GM19467 (cell line): Measurements from ENCODE around the gene SETBP1.

ENCODE experiments used
- ATAC-seq: cut with Tn5 transposase; IDR thresholded peaks from one replicate; pipeline ENCODE4 v1.9.1; 2021; ENCODE audit warnings: mild to moderate bottlenecking, moderate library complexity; ENCODE audit not compliant: unreplicated experiment

SETBP1 gene

DNA sequence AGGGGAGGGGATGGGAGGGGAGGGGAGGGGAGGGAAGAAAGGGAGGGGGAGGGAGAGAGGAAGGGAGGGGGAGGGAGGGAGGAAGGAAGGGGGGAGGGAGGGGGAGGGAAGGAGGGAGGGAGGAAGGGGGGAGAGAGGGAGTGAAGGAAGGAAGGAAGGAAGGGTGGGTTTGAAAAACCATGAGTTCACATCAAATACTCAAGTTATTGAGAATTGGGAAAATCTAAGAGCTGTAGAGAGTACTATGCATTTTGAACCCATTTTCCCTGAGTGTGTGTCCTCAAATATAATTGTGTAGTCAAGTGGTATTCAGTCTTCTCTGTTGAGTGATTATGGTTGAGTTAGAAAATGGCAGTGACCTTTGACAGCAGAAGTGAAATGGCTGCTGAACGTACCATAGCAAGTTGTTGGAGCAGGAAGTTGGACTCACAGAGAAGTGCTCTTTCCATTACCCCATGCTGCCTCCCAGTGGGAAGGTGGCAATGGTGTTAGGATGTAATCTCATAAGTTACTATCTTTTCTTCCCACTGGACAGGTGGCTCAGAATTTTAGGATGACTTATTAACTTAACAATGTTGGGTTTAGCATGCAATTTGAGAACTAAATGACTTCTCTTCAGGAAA is 214.6 kb downstream of the SETBP1 start:
- no peak for ATAC-seq

DNA sequence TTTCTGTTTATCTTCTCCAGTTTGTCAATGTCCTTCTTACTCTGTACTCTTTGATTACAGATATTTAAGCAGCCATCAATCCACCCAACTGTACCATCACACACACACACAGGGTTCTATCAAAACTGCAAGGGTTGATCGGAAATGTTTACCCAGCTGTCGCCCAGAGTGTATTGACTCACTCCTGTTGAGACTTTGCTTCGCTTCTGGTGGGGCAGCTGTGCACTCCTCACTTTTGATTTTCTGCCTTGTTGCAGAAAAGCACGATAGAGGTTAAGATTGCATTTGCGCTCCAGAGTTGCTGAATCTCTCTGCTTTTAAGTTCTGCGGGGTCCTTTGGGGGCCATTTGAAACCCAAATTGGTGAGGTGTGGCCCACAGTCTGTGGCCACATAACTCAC is 216.2 kb downstream of the SETBP1 start:
- ATAC-seq = no peak

DNA sequence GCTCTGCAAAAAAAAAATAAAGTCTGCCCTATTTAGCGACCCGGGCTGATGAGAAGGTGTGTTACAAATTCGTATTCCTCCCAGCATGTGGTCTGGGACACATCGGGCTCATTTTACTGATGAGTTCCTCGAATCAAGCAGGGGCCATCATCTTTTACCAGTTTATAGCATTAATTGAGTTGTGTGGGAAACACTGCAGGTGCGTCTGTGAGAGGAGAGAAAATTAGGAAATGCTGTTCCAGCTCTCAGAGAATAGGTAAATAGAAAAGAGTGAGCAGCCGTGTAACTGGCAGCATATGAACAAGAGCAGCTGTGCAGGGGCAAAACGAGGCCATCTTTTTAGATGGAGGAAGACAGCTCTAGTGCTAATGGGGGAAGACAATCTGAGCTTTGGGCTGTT is 216.7 kb downstream of the SETBP1 start:
- no peak for ATAC-seq

DNA sequence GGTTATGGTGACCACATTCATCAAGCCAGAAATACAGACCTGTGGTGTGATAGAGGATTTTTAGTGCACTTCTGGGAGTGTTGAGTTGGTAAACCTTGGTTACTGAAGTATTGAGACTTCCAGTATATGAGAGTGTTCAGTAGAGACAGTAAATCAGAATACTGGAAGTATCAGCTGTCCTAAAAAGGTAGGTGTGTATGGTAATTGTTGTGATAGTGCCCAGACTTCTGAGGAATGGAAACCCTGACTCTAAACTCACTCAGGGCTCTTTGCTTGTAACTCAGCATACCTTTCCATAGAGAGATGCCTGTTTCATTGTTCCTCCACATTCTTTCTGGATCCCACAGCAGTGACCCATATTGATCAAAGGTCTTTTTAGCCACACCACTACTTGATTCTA is 217.1 kb downstream of the SETBP1 start:
- ATAC-seq = no peak

DNA sequence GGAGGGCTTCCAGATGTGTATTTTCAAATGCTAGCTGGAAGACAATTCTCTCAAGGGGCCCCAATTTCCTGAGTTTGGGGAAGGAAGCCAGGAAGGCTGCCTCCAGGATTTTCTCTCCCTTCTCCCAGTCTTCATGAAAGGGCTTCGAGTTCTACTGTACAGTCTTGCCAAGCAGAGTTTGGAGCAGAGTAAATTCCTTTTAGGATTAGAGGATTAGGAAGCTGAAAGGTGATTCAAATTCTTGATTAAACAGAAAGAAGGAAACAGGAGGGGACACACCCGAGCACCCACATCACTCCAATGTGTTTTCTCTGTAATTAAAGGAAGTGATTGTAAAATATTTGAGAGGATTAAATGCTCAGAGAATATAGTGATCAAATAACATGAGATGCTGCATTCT is 217.8 kb downstream of the SETBP1 start:
- no peak for ATAC-seq

DNA sequence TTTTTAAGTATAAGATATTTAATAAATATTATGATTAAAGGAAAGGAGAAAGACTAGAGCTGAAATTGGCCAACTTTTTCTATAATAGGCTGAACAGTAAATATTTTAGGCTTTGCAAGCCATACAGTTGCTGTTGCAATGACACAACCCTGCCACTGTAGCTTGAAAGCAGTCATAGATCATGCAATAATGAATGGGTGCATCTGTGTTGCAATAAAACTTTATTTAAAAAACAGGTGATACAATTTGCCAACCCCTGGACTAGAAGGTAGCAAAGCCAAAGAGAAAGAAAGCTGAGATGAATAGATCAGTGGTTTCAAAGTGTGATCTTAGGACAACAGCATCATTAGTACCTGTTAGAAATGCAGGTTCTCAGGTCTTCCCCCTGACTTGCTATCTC is 219.1 kb downstream of the SETBP1 start:
- ATAC-seq = no peak

DNA sequence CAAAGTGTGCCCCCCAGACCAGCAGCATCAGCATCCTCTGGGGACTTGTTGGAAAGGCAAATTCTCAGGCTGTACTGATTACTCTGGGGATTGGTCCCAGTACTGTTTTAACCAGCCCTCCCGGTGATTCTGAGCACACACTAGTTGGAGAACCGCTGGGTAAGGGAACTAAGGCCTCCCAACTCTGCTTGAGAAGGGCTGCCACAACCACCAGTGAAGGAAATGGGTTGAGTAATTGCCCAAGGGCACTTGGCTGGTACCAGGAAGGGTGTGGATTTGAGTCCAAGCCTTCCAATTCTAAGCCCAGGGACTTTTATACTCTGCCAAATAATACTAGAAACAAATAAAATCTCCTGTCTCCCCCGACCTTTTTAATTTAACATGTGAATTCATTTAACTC is 219.9 kb downstream of the SETBP1 start:
- ATAC-seq = no peak

DNA sequence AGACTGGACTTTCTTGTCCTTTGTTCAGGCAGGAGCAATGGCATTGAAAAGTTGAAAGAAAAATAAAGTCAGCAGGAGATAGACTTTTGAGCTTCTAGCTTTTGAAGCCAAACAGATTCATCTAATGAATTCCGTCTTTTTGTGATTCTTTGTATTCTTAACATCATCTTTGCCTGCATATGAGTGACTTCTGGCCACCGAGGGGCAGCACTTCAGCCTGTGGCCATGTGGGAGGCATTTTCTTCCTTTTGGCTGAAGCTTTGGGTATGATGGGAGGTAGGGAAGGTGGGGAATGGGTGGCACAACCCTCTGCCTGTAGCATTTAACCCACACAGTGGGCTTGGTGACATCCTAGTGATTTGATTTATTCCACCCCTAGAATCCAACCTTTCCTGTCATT is 220.6 kb downstream of the SETBP1 start:
- no peak for ATAC-seq

DNA sequence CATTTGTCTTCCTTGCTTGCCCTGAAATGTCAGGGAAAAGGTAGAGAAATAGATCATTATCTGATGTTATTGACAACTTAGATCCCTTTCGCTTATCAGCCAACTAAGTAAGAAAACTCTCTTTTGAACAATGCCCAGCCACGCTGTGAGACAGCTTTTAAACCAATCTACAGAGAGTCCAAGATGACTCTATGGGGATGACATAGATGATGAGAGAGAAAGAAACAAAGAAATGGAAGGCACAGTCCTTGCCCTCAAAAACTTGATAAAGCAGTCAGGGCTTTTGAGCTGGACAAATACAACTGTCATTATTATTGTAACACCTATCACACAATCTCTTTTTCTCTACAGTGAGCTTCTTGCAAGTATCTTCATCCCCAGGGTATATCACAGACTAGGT is 222.6 kb downstream of the SETBP1 start:
- no peak for ATAC-seq

DNA sequence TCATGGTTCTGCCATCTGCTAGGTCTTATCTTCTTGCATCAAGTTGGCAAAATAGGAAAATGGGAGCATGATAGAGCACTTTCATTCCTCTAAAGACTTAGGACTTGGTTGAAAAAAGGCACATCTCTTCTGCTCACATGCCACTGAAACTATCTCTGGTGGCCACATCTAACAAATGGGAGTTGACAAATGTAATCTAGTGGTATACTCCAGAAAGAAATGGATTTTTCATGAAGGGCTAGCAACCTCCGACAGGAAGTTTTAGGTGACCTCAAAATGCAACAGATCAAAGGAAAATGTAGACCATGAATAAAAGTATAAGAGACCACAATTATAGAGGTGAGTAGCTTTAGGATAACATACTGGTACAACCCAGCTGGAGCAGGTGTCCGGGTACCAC is 224.1 kb downstream of the SETBP1 start:
- no peak for ATAC-seq

DNA sequence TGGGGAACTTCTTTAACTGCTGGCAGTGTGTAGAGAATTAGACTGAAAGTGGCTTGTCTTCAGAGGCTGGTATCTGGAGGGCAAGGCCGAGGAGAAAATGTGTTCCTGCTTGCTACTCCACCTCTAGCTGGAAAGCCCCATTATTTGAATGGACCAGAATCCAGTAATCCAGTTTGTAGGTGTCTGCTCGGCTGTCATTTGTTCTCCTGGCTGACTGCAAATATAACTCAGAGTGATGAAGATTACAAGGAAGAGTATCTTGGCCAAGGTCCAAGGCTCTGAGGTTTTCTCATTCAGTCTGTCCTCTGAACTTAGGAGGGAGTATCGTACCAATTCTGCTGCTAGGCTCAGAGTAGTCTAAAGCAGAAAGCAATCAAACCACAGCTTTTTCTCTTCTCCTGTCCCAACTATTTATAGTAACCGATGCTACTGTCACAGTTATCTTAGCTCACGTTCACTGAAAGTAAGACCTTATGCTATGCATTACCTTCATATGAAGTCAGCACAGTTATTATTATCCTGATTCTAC is 228.6 kb downstream of the SETBP1 start:
- peak; percentile 77 for ATAC-seq

DNA sequence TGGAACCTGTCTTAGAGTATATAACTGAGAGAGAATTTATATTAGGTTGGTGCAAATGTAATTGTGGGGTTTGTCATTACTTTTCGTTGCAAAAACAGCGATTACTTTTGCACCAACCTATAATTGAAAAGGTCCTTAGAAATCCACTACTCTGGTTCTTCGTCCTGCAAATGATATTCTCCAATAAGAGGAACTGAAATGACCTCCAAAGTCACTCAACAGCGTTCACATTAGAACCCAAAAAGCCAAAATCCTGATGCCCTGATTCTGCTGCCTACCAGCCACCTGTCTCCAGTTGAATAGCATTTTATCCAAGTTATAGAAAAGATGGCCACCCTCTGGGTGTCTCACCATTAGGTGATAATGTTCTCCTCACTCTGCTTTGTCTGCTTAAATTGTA is 230.6 kb downstream of the SETBP1 start:
- ATAC-seq = no peak

DNA sequence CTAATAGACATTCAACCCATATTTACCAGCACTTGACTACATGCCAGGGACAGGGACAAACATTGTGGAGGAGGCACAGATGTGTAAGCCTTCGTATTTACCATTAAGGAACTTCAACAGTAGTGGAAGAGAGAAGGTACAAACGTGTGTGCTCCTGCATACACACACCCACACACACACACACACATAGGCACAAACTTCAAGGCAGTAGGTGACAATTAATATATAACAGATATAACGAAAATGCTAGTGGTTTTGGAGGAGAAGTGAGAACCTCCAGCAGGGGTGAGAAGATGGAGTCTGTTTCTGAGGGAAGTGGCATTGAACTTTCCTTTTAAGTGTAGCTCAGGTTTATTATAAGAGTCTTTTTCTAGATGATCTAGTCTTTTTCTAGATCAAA is 231.1 kb downstream of the SETBP1 start:
- no peak for ATAC-seq

DNA sequence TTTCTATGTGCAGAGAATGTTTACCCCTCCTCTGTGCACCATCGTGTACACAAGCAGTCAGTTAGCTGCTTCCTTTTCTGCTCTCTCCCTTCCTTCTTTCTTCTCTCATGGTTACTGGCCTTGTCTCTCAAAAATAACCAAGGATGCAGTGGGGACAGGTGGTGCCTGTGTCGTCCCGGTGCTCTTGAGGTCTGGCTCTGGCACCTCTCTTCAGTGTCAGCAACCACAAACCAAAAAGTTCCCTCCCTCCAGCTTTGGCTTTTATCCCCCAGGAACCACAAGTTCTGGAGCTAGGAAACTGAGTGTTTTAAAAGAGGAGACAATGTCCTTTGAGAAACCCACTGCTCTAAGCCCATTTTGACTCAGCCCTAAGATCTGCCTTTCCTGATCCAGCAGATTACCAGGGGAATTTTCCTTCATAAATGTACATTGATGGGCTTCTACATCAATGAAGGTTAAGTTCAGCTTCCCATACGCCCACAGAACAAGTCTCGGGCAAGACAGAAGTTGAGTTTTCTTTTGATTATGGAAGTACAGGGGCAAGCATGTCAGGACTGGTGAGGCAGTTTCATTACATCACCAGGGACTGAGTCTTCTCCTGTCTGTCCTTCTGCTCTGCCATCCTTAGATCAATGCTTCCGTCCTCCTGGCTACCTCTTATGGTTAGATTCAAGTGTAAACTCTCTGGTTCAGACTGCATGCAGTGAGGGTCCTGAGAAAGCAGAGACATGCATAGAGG is 232.2 kb downstream of the SETBP1 start:
- no peak for ATAC-seq

DNA sequence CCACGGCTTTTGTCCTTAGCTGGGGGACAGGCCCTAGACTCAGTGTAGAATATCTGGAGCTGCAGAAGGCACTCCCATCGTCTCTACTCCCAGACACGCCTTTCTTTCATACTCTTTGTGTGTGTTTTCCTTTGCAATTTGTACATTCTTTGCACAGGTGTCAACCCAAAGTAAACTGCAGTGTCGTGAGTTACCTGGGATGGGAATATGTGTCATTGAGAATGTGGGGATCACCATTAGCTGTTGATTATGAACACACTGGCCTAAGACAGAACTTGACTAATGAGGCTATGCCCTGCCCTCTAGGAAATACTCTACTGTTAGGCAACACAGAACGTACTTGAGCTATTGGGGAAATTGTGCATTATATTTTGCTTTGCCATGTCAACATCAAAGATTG is 233.3 kb downstream of the SETBP1 start:
- ATAC-seq = no peak

DNA sequence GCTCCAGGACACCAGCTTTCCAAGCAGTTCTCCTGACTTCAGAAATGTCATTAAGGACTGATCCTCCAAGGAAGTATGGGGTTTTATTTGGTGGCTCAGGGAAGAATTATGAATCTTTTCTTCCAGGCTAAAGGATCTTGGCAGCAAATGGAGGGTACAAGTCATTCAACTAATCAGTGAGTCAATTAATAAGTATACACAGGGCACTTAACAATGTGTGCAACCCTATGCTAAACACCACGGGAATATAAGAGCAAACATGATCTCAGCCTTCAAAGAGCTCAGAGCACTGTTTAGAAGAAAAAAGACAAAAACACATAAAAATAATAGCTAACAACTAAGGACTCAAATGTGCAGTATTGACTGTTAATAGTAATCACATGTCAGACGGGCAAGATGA is 234.5 kb downstream of the SETBP1 start:
- ATAC-seq = no peak

DNA sequence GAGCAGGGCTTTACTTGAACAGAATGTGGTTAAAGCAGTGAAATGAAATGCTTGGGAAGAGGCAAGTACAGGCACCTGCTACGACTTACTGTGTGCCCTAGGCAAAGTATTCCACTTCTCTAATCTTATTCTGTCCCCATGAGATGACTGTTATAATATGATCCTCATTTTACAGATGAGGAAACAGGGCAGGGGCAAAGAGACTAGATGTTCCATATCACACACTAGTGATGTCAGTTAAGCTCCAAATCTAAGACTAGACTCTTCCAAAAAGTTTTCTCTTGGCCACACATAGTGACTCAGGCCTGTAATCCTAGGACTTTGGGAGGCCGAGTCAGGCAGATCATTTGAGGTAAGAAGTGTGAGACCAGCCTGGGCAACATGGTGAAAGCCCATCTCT is 235.0 kb downstream of the SETBP1 start:
- no peak for ATAC-seq

DNA sequence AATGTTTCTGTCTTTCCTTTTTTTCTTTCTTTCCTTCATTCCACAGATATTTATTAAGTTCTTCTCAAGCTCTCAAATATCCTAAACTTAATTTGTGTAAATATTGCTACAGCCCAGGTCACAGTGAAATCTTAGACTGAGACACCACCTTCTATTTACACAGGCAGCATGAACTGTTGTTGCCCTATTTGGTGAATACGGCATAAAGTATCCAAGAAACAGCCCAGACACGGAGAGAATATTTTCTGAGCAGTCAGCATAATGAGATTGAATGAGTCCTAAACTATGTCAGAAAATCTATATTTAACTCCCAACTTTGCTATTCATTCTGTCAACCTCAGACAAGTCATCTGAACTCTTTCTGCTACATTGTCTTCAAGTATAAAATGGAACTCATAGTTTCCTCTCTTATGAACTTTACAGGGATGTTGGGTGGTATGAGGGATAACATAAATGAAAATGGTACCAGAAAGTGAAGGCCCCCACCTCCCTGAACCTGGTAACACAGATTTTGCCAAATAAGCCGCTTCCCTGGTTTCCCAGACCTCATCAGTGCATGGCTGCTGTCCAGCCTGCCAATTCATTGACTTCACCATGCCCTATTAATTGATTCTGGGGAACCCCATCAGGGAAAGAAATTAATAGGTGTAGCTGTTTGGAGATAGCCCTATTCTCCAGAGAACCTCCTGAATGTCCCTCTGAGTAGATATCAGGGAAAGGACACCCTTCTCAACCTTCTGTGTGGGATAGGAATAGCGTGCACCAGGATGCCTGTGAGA is 235.9 kb downstream of the SETBP1 start:
- no peak for ATAC-seq

DNA sequence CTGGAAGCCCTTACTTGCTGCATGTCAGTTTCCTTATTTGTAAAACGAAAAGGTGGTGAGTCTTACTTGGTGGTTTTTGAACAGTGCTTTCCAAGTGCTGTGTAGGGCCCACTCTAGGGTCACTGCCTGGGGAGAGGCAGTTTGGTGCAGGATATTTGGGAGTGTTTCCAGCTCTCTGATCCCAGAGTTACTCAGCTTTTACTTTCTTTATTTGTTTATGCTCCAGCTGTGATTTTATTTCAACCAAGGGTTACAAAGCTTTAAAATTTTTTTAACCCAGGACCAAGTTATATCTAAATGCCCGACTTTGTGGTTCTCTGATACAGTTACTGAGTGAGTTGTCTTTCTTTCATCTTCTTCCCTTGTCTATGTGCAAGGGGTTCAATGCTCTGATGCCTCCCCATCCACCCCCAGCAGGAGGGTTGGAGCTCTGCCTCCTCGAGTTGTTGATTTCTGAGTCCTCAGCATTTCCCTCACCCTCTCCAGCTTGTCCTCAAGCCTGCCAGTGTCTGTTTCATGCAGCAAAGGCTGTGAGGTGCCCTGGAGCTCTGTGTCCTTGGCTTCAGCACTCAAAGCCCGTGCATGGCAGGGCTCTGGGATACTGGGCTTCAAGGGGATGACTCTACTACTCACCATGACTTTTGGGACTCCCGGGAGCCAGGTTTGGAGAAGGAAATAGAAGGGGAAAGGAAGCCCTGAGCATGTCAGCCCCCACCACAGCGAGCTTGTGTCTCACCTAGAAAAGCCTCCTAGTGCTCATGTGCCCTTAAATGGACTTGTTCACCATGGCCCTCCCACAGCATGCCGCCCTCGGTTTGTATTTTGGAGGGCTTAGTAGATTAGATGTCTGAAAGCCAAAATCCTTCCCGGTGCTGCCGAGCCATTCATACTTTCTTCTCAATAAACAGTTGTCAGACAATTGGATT is 236.8 kb downstream of the SETBP1 start:
- no peak for ATAC-seq

DNA sequence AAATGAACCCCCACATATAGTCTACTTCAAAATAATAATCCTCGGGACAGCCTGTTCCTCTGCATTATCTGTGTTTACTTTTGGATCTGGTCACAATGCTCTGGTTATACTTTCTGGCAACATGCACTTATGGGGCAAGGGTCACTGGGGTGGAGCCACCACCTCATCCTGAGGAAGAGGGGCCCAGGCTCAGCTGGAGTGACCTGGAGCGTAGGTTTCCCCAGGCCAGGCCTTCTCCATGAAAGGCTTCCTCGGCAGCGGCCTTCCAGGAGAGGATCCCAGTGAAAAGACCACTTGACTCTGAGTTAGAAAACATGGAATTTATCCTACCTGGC is 237.4 kb downstream of the SETBP1 start:
- no peak for ATAC-seq

DNA sequence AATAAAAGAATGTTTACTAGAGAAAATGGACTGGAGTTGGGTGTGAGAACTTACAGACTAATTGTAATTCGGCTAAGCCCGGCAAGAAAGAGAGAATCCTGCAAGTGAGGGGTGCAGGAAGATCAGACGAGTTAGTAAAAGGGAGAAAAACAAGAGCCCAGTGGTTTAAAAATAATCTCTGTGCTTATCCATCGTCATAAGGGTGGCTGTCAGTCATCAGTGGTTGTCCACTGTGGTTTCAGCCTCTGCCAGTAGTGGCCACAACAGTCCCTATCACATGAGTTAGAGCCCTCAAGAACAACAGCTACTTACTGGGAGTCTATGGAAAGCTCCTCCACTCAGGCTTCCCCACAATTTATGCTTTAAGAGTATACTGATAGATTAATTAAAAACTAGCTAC is 239.8 kb downstream of the SETBP1 start:
- ATAC-seq = no peak
